22Rv1 (cell line): ENCODE data around the gene NBPF20.
"Not testable (repeated sequence)": the region's sequence is repeated elsewhere in the genome, so short reads cannot be mapped to it uniquely, and the experiment has no call there.

Experiments used
- CTCF ChIP-seq: fragments of 450-650 bp; IDR thresholded peaks from 2 replicates; pipeline ENCODE4 v1.5.1; 2017; ENCODE audit warnings: mild to moderate bottlenecking
- ZFX ChIP-seq: fragments of 450-650 bp; IDR thresholded peaks from 2 replicates; pipeline ENCODE4 v1.6.1; 2017; ENCODE audit warnings: antibody characterized with exemption, borderline replicate concordance

- not testable (repeated sequence) for TF ChIP-seq CTCF, ZFX
Measured at GRCh38 chr1:145472731-145473130, 47.3 kb upstream of the NBPF20 start.
